Immature natural killer cell (primary cell): ENCODE data around the gene TBC1D22A. TPM values are rescaled to one million over a fixed set of nuclear protein-coding genes. Genes with fewer than 3 reads are reported as not detected.
A peak's percentile ranks its signal among the peaks of the same experiment; 100 is the strongest.

Experiments used
- DNase-seq, 3 donors: peaks; one replicate each; pipeline ENCODE4 v3.0.0; 2022; ENCODE audit warnings: mixed read lengths in 1 of 3
- H3K27ac Mint-ChIP-seq, 6 donors: one replicate each; pipeline ENCODE4 v1.8.0; 2020; ENCODE audit warnings: mixed read lengths in 6 of 6, mild to moderate bottlenecking in 5 of 6, inconsistent platforms in 4 of 6, moderate library complexity in 3 of 6
- H3K27me3 Mint-ChIP-seq, 3 donors: one replicate each; pipeline ENCODE4 v1.8.0; 2020 to 2021; ENCODE audit warnings: low read depth in 3 of 3, mild to moderate bottlenecking in 3 of 3, mixed read lengths in 3 of 3, moderate library complexity in 3 of 3, inconsistent platforms in 1 of 3
- H3K36me3 Mint-ChIP-seq, 3 donors: one replicate each; pipeline ENCODE4 v1.8.0; 2020; ENCODE audit warnings: mixed read lengths in 3 of 3, inconsistent platforms in 2 of 3, mild to moderate bottlenecking in 2 of 3
- H3K4me1 Mint-ChIP-seq, 2 donors: one replicate each; pipeline ENCODE4 v1.8.0; 2020; ENCODE audit warnings: inconsistent platforms in 2 of 2, mild to moderate bottlenecking in 2 of 2, mixed read lengths in 2 of 2, moderate library complexity in 1 of 2
- H3K4me3 Mint-ChIP-seq, 5 donors: one replicate each; pipeline ENCODE4 v1.8.0; 2020; ENCODE audit warnings: mild to moderate bottlenecking in 5 of 5, mixed read lengths in 5 of 5, inconsistent platforms in 3 of 5, moderate library complexity in 3 of 5
- H3K9me3 Mint-ChIP-seq, 6 donors: one replicate each; pipeline ENCODE4 v1.8.0; 2020; ENCODE audit warnings: mild to moderate bottlenecking in 6 of 6, mixed read lengths in 6 of 6, inconsistent platforms in 4 of 6, moderate library complexity in 3 of 6
- polyA plus RNA-seq, 3 donors: library from polyadenylated mRNA; unstranded; fragments of 300-500 nt; fragmentation: Illumina TruSeq; gene quantifications; one replicate each; pipeline ENCODE4 v1.2.3, GENCODE V29; 2021

Gene TBC1D22A
- polyA plus RNA-seq, 3 donors from 2014 or later, result 20.6 to 28.0 (median 24.0) TPM

- no peak for DNase-seq
- Mint-ChIP-seq H3K27ac (no peak overlapping the region), H3K4me1 (peaks cover 2 to 6% of the 10 kb centered on the region in 2 donors), H3K27me3 (peaks cover 0 to 2% (median 0%) of the 10 kb centered on the region in 3 donors), H3K4me3 (no peak overlapping the region), H3K9me3 (peaks cover 0 to 1% (median 0%) of the 10 kb centered on the region in 6 donors), H3K36me3 (no peaks in the 10 kb centered on the region)
Observed at GRCh38 chr22:47145883-47146282, 383.4 kb downstream of the TBC1D22A start.

DNA sequence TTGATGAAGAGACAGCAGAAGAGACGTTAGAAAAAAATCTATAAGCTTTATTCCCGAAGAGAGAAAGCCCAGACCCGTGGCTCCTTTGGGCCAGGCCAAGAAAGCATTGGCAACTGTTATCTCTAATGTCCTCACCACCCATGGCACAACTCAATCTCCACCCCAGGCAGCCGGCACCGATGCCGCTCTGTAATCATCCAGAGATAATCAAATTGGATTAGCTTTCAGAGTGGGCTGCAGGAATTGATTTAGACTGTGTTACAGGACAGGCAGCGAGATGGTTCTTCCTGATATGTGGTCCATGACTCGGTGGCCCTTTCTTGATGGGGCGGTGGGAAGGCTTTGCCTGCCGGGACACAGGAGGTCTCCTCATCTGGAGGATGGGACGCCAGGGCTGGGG lies 383.9 kb downstream of the TBC1D22A start:
- Mint-ChIP-seq H3K4me1 (peaks cover 4 to 6% of the 10 kb centered on the region in 2 donors), H3K9me3 (peaks cover 0 to 1% (median 0%) of the 10 kb centered on the region in 6 donors), H3K27ac (no peak overlapping the region), H3K4me3 (no peak overlapping the region), H3K36me3 (no peaks in the 10 kb centered on the region), H3K27me3 (peaks cover 0 to 2% (median 0%) of the 10 kb centered on the region in 3 donors)
- DNase-seq, result no peak

- Mint-ChIP-seq H3K27ac (no peak overlapping the region), H3K9me3 (peaks cover 0 to 1% (median 0%) of the 10 kb centered on the region in 6 donors), H3K4me1 (peaks cover 4 to 6% of the 10 kb centered on the region in 2 donors), H3K4me3 (no peak overlapping the region), H3K27me3 (peaks cover 0 to 2% (median 0%) of the 10 kb centered on the region in 3 donors), H3K36me3 (no peaks in the 10 kb centered on the region)
- no peak for DNase-seq
Observed at GRCh38 chr22:47146941-47147340, 384.5 kb downstream of the TBC1D22A start.

DNA sequence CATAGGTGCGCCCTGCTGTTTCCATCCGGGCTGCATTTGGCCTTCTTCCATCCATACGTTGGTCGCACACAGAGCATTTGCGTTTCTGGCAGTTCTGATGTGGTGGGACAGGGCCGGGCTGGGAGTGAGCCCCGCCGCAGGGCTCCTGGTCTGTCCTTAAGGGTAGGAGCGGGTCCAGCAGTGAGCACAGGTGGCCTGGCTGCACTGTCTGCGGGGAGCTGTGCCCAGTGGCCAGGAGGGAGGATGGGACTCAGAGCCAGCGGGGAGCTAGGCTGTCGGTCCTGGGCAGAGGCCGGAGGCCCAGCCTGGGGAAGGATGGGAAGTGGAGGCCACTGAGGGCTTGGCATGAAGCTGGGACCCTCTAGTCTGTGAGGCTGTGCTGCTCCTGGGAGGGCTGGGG lies 385.1 kb downstream of the TBC1D22A start:
- Mint-ChIP-seq H3K4me1 (peaks cover 4 to 6% of the 10 kb centered on the region in 2 donors), H3K4me3 (no peak overlapping the region), H3K9me3 (peaks cover 0 to 1% (median 0%) of the 10 kb centered on the region in 6 donors), H3K27ac (no peak overlapping the region), H3K27me3 (peaks cover 0 to 2% (median 0%) of the 10 kb centered on the region in 3 donors), H3K36me3 (no peaks in the 10 kb centered on the region)
- no peak for DNase-seq

GRCh38 chr22:47148510-47148909 lies 386.1 kb downstream of the TBC1D22A start:
- DNase-seq, result no peak
- peaks cover 0 to 2% (median 1%) of the 10 kb centered on the region in 3 donors for H3K27me3 Mint-ChIP-seq
- no peak overlapping the region for H3K4me3 Mint-ChIP-seq
- peak overlapping the region in 2 of 6 donors; percentile 35 to 53 for H3K27ac Mint-ChIP-seq
- H3K36me3 Mint-ChIP-seq, result no peaks in the 10 kb centered on the region
- peaks cover 0 to 1% (median 0%) of the 10 kb centered on the region in 6 donors for H3K9me3 Mint-ChIP-seq
- H3K4me1 Mint-ChIP-seq, result peaks cover 4 to 6% of the 10 kb centered on the region in 2 donors

GRCh38 chr22:47148956-47149728 lies 386.7 kb downstream of the TBC1D22A start:
- no peak for DNase-seq
- peaks cover 0 to 2% (median 1%) of the 10 kb centered on the region in 3 donors for H3K27me3 Mint-ChIP-seq
- H3K9me3 Mint-ChIP-seq, result peaks cover 0 to 1% (median 0%) of the 10 kb centered on the region in 6 donors
- H3K36me3 Mint-ChIP-seq, result no peaks in the 10 kb centered on the region
- peak overlapping the region in 2 of 6 donors; percentile 35 to 53 for H3K27ac Mint-ChIP-seq
- H3K4me3 Mint-ChIP-seq, result no peak overlapping the region
- H3K4me1 Mint-ChIP-seq, result peaks cover 4 to 6% of the 10 kb centered on the region in 2 donors

GRCh38 chr22:47149976-47150375 lies 387.5 kb downstream of the TBC1D22A start:
- no peaks in the 10 kb centered on the region for H3K36me3 Mint-ChIP-seq
- H3K4me1 Mint-ChIP-seq, result peaks cover 4 to 6% of the 10 kb centered on the region in 2 donors
- peaks cover 0 to 1% (median 0%) of the 10 kb centered on the region in 6 donors for H3K9me3 Mint-ChIP-seq
- H3K27ac Mint-ChIP-seq, result no peak overlapping the region
- no peak for DNase-seq
- H3K27me3 Mint-ChIP-seq, result peaks cover 0 to 2% (median 1%) of the 10 kb centered on the region in 3 donors
- no peak overlapping the region for H3K4me3 Mint-ChIP-seq

- H3K4me3 Mint-ChIP-seq, result no peak overlapping the region
- no peak for DNase-seq
- peaks cover 0 to 1% (median 0%) of the 10 kb centered on the region in 6 donors for H3K9me3 Mint-ChIP-seq
- H3K36me3 Mint-ChIP-seq, result no peaks in the 10 kb centered on the region
- peaks cover 0 to 2% (median 1%) of the 10 kb centered on the region in 3 donors for H3K27me3 Mint-ChIP-seq
- H3K27ac Mint-ChIP-seq, result no peak overlapping the region
- peaks cover 4 to 6% of the 10 kb centered on the region in 2 donors for H3K4me1 Mint-ChIP-seq
Observed at GRCh38 chr22:47150426-47150825, 388.0 kb downstream of the TBC1D22A start.

DNA sequence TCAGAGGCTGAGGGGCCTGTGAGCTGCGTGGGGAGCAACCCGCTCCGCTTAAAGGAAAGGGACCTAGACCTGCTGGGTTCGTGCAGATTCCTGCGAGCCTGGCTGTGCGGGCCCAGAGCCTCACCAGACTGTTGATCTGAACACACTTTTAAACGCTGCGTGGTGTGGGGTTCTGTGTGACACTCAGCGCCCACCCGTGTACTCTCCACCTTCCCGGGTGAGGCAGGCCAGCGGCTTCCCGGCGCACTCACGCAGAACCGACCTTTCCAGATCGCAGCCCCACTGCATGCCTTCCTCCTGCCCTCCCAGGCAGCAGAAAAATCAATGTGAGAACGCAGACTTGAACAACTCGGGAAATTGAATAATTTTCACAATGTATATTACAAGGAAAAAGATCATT lies 388.6 kb downstream of the TBC1D22A start:
- peak overlapping the region in 1 of 6 donors; percentile 65 for H3K27ac Mint-ChIP-seq

DNA sequence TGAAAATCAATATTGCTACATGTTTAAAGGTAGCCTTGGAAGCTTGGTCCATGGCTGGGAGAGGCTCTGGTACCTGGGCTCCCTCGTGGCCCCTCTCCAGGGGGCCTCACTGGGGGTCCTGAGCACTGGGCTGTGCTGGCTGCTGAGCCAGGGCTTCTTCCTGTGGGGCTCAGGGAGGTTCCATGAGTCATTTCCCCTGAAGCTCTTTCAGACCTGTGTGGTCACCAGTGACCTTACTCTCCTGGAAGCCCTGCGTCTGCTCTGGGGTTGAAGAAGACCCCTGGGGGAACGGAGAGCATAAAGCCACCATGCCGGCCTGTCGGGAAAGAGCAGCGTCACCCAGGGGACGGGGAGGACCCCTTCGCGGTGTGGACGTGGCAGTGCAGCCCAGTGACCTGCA lies 389.0 kb downstream of the TBC1D22A start:
- Mint-ChIP-seq H3K36me3 (no peaks in the 10 kb centered on the region), H3K4me3 (no peak overlapping the region), H3K27me3 (peaks cover 0 to 5% (median 2%) of the 10 kb centered on the region in 3 donors), H3K27ac (no peak overlapping the region), H3K4me1 (peaks cover 0 to 2% of the 10 kb centered on the region in 2 donors), H3K9me3 (no peaks in the 10 kb centered on the region)
- no peak for DNase-seq

More for the DNA sequence above, 388.6 kb downstream of the TBC1D22A start:
- no peaks in the 10 kb centered on the region for H3K9me3 Mint-ChIP-seq
- peaks cover 0 to 3% (median 2%) of the 10 kb centered on the region in 3 donors for H3K27me3 Mint-ChIP-seq
- H3K4me3 Mint-ChIP-seq, result no peak overlapping the region
- DNase-seq, result no peak
- H3K36me3 Mint-ChIP-seq, result no peaks in the 10 kb centered on the region
- peaks cover 4% of the 10 kb centered on the region in 2 donors for H3K4me1 Mint-ChIP-seq

- Mint-ChIP-seq H3K9me3 (no peaks in the 10 kb centered on the region), H3K27ac (no peak overlapping the region), H3K4me3 (no peak overlapping the region), H3K27me3 (peaks cover 0 to 5% (median 3%) of the 10 kb centered on the region in 3 donors), H3K4me1 (peaks cover 0 to 2% of the 10 kb centered on the region in 2 donors), H3K36me3 (no peaks in the 10 kb centered on the region)
- DNase-seq, result no peak
Observed at GRCh38 chr22:47152236-47152635, 389.8 kb downstream of the TBC1D22A start.

DNA sequence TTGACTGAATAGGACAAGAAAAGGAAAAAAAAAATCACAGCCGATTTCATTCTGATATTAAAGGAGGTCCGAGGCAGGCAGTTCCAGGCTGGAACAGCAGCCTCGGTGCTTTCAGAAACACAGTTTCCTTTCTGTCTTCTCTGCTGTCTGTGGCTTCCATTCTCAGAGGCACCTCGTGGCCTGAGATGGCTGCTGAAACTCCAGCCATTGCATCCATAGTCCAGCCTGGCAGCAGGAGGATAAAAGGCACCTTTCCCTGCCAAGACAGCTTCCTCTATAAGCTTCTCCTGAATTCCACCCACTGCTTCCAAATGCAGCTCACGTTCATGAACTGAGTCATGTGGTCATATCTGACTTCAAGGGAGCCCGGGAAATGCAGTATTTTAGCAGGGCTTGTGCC lies 390.5 kb downstream of the TBC1D22A start:
- Mint-ChIP-seq H3K36me3 (no peaks in the 10 kb centered on the region), H3K4me3 (no peak overlapping the region), H3K4me1 (peaks cover 0 to 2% of the 10 kb centered on the region in 2 donors), H3K27ac (no peak overlapping the region), H3K27me3 (peaks cover 0 to 6% (median 4%) of the 10 kb centered on the region in 3 donors), H3K9me3 (no peaks in the 10 kb centered on the region)
- no peak for DNase-seq

DNA sequence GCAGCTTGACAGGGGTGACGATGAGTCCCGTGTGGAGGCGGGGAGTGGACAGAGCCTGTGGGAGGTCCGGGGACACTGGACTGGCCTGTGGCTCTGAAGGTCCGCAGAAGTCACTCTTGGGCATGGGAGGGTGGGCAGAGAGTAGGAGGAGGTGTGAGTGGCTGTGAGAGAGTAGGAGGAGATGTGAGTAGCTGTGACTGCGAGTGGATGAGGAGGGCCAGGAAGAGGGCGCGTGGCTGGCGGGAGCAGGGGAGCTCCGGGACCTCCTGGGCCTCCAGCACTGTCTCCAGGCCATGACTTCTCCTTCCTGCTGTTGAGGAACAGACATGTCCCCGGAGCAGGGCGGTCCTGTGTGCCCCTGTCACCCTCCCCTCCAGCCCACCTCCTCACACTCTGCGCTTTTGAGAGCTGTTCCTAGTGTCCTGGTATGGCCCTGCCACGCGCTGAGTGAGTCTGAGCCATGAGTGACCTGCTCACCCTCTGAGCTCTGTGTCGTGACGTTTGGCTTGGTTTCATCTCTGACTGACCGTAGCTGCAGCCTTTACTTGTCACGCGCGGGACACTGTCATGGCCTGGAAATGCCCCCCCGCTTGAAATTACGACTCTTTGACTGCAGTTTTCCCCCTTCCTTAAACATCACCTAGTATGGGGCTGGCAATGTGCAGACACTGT lies 391.5 kb downstream of the TBC1D22A start:
- H3K36me3 Mint-ChIP-seq, result no peaks in the 10 kb centered on the region
- H3K27ac Mint-ChIP-seq, result peak overlapping the region in 1 of 6 donors; percentile 22
- DNase-seq, result no peak
- H3K4me1 Mint-ChIP-seq, result peaks cover 0 to 2% of the 10 kb centered on the region in 2 donors
- H3K4me3 Mint-ChIP-seq, result no peak overlapping the region
- no peaks in the 10 kb centered on the region for H3K9me3 Mint-ChIP-seq
- H3K27me3 Mint-ChIP-seq, result peaks cover 0 to 7% (median 6%) of the 10 kb centered on the region in 3 donors

GRCh38 chr22:47154621-47155081 lies 392.2 kb downstream of the TBC1D22A start:
- Mint-ChIP-seq H3K4me3 (no peak overlapping the region), H3K27ac (no peak overlapping the region), H3K9me3 (no peaks in the 10 kb centered on the region), H3K4me1 (peaks cover 0 to 2% of the 10 kb centered on the region in 2 donors), H3K27me3 (peaks cover 0 to 7% (median 6%) of the 10 kb centered on the region in 3 donors), H3K36me3 (no peaks in the 10 kb centered on the region)
- DNase-seq, result no peak
